Endothelial cell of umbilical vein (primary cell): ENCODE measurements around the gene NOP16.

ENCODE experiments used
- EZH2 ChIP-seq: IDR thresholded peaks from 2 replicates; pipeline ENCODE4 v1.6.1; 2012; ENCODE audit warnings: borderline replicate concordance, low read depth, mild to moderate bottlenecking, moderate library complexity, low read length, inconsistent platforms; ENCODE audit not compliant: severe bottlenecking
- TF ChIP-seq, protein P1 (sequence below), 2 donors: IDR thresholded peaks; 1 replicate in 1 of 2; 2 replicates in 1 of 2; pipeline ENCODE4 v1.5.1; 2011; ENCODE audit warnings: low read length in 2 of 2, mild to moderate bottlenecking in 2 of 2, moderate library complexity in 2 of 2, control low read depth in 1 of 2, inconsistent platforms in 1 of 2, low read depth in 1 of 2; ENCODE audit not compliant: insufficient read depth in 1 of 2; ENCODE audit errors: extremely low read depth in 1 of 2

- TF ChIP-seq, protein P1, sequence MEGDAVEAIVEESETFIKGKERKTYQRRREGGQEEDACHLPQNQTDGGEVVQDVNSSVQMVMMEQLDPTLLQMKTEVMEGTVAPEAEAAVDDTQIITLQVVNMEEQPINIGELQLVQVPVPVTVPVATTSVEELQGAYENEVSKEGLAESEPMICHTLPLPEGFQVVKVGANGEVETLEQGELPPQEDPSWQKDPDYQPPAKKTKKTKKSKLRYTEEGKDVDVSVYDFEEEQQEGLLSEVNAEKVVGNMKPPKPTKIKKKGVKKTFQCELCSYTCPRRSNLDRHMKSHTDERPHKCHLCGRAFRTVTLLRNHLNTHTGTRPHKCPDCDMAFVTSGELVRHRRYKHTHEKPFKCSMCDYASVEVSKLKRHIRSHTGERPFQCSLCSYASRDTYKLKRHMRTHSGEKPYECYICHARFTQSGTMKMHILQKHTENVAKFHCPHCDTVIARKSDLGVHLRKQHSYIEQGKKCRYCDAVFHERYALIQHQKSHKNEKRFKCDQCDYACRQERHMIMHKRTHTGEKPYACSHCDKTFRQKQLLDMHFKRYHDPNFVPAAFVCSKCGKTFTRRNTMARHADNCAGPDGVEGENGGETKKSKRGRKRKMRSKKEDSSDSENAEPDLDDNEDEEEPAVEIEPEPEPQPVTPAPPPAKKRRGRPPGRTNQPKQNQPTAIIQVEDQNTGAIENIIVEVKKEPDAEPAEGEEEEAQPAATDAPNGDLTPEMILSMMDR (IDR thresholded peaks at IDR 0.05; ENCODE audit: extremely low read depth in 1 of 2, insufficient read depth in 1 of 2, low read depth in 1 of 2, low read length in 2 of 2), result no peak
- no peak for TF ChIP-seq EZH2
These were observed 41.6 kb upstream of the NOP16 start for GRCh38 chr5:176429972-176430371.
